Fibroblast of lung (primary cell): ENCODE measurements around the gene EPS15.

Source experiments
- CTCF ChIP-seq, 2 donors: IDR thresholded peaks in 1 of 2; conservative IDR thresholded peaks in 1 of 2; 1 replicate in 1 of 2; 2 replicates in 1 of 2; pipeline ENCODE4 v1.5.1; 2011 to 2012; ENCODE audit warnings: low read length in 2 of 2, control low read depth in 1 of 2, inconsistent platforms in 1 of 2, low read depth in 1 of 2, mild to moderate bottlenecking in 1 of 2
- EZH2 ChIP-seq: IDR thresholded peaks from 2 replicates; pipeline ENCODE4 v1.5.1; 2012; ENCODE audit warnings: low read length, control low read depth, mild to moderate bottlenecking; ENCODE audit errors: missing control alignments

DNA sequence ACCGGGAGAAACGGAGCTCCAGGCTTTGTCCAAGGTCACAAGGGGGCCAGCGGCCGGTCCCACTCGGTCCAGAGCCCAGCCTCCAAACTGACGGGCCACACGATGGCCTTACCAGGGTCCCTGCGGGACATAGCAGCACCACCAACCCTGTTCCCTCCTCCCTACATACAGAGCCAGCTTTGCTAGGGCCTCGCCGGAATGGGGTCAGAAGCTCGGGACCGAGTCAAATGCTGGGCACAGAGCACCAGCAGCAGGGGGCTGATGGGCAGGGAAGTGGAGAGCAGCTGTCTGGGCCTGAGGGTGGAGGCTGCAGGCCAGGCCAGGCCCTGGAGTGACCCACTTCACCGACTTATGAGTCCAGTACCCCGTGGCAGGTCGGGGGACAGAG lies 173.8 kb downstream of the EPS15 start:
- TF ChIP-seq CTCF (conservative IDR thresholded peaks at IDR 0.05 in 1 of 2, IDR thresholded peaks at IDR 0.05 in 1 of 2; ENCODE audit: low read depth in 1 of 2, low read length in 2 of 2), result no peak
- no peak for TF ChIP-seq EZH2
